ENCODE results near the gene NAB2.

Gene NAB2

GRCh38 chr12:57088354-57089270 lies at the start of gene NAB2:
NAB2 (plus strand) TSS chr12:57089114; CDS start chr12:57089272, 158 bp downstream.
- no peak for TF ChIP-seq CTCF (IDR thresholded peaks at IDR 0.05; ENCODE audit: insufficient read depth, low read depth, low read length, missing control alignments)
- peak; percentile 98 for DNase-seq (ENCODE audit: low read depth)
- peak within 1 kb of the TSS; percentile 99 for H3K4me3 ChIP-seq (ENCODE audit: low read depth, low read length)

- no peak for TF ChIP-seq CTCF (IDR thresholded peaks at IDR 0.05; ENCODE audit: insufficient read depth, low read depth, low read length, missing control alignments)
- DNase-seq (ENCODE audit: low read depth), result no peak
These were observed 48.7 kb upstream of the NAB2 start for GRCh38 chr12:57040211-57040610.

GRCh38 chr12:57040750-57041149 lies 48.2 kb upstream of the NAB2 start:
- TF ChIP-seq CTCF (IDR thresholded peaks at IDR 0.05; ENCODE audit: insufficient read depth, low read depth, low read length, missing control alignments), result no peak
- no peak for DNase-seq (ENCODE audit: low read depth)
- no peak overlapping the region for H3K4me3 ChIP-seq (ENCODE audit: low read depth, low read length)

More at GRCh38 chr12:57040211-57040610, 48.7 kb upstream of the NAB2 start:
- no peak overlapping the region for H3K4me3 ChIP-seq (ENCODE audit: low read depth, low read length)

GRCh38 chr12:57042695-57043094 lies 46.2 kb upstream of the NAB2 start:
- no peak for TF ChIP-seq CTCF (IDR thresholded peaks at IDR 0.05; ENCODE audit: insufficient read depth, low read depth, low read length, missing control alignments)
- no peak for DNase-seq (ENCODE audit: low read depth)
- H3K4me3 ChIP-seq (ENCODE audit: low read depth, low read length), result no peak overlapping the region

GRCh38 chr12:57044468-57044867 lies 44.4 kb upstream of the NAB2 start:
- no peak overlapping the region for H3K4me3 ChIP-seq (ENCODE audit: low read depth, low read length)
- TF ChIP-seq CTCF (IDR thresholded peaks at IDR 0.05; ENCODE audit: insufficient read depth, low read depth, low read length, missing control alignments), result no peak
- no peak for DNase-seq (ENCODE audit: low read depth)

- no peak overlapping the region for H3K4me3 ChIP-seq (ENCODE audit: low read depth, low read length)
- TF ChIP-seq CTCF (IDR thresholded peaks at IDR 0.05; ENCODE audit: insufficient read depth, low read depth, low read length, missing control alignments), result no peak
- DNase-seq (ENCODE audit: low read depth), result no peak
These were observed 44.0 kb upstream of the NAB2 start for GRCh38 chr12:57044889-57045288.

All from GM12865 (cell line).